ENCODE results near the gene ATP2C1. TPM values are rescaled to one million over a fixed set of nuclear protein-coding genes. Genes with fewer than 3 reads are reported as not detected.

The ATP2C1 gene
- total and polyA plus RNA-seq, 9 of the 15 experiments (the other 6 are each of a cell fraction or from before 2014, with no cell fraction given) = 10.0 to 53.5 (median 27.9) TPM

DNA sequence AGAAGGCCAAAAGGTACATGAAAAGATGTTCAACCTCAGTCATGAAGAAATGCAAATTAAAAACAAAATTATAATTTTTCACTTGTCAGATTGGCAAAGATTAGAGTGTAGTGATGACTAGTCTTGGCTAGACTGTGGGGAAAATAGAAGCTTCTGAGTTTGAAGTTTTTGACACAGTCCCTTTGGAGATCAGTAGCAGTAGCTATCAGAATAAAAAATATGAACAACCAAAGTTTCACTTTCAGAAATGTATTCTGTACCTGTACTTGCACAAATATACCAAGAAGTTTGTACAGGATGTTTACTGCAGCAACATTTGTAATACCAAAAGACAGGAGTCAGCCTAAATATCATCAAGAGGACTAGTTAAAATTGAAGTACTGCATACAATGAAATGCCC, 14.1 kb downstream of the ATP2C1 start:
- intact Hi-C loops (cut with micrococcal nuclease) = no loop called here
- Histone ChIP-seq H3K27me3 (ENCODE audit: control insufficient read depth in 2 of 2, insufficient read depth in 2 of 2, low read length in 2 of 2) (no peaks in the 10 kb centered on the region), H3K4me3 (no peak overlapping the region), H2AFZ (ENCODE audit: low read depth, low read length) (no peak overlapping the region), H3K9me3 (replicated peaks; ENCODE audit: control insufficient read depth, insufficient read depth, low read depth, low read length) (no peaks in the 10 kb centered on the region), H3K36me3 (ENCODE audit: control insufficient read depth, insufficient read depth, low read length) (no peaks in the 10 kb centered on the region), H3K4me1 (replicated peaks in 1 of 2; ENCODE audit: control insufficient read depth in 2 of 2, insufficient read depth in 2 of 2, low read length in 2 of 2) (no peaks in the 10 kb centered on the region; a peak in 1 of 5 replicates), H3K9ac (ENCODE audit: insufficient read depth in 1 of 2, low read depth in 2 of 2, low read length in 2 of 2) (no peak overlapping the region), H3K27ac (ENCODE audit: extremely low read depth, low read depth, low read length) (no peak overlapping the region), H4K20me1 (replicated peaks; ENCODE audit: control insufficient read depth, insufficient read depth, low read length) (no peaks in the 10 kb centered on the region), H3K79me2 (ENCODE audit: control insufficient read depth, insufficient read depth, low read length) (peaks cover 66% of the 10 kb centered on the region), H3K4me2 (ENCODE audit: insufficient read depth, low read length) (no peak overlapping the region), H3K9me1 (ENCODE audit: control insufficient read depth, insufficient read depth, low read length) (peaks cover 3% of the 10 kb centered on the region)
- no peak for FAIRE-seq
- in situ Hi-C loops (cut with MboI) = no loop called here
- no peak for ATAC-seq
- POLR2A ChIA-PET = no interaction called here
- CTCF ChIA-PET (ENCODE audit: low intra/inter-chr PET ratio) = no interaction called here
- BruUV-seq (replicated peaks) = no TSS peak
- DNase-seq (ENCODE audit: extremely low read depth in 1 of 4, low spot score in 3 of 4) = no peak
- no peak for TF ChIP-seq GATAD2A (IDR thresholded peaks at IDR 0.05)
- no peak for TF ChIP-seq ETS2 (tag; IDR thresholded peaks at IDR 0.05; ENCODE audit: borderline replicate concordance, poor library complexity, severe bottlenecking)
- TF ChIP-seq SUPT5H (IDR thresholded peaks at IDR 0.05) = no peak
- no peak for TF ChIP-seq RFX5 (IDR thresholded peaks at IDR 0.05; ENCODE audit: low read depth, low read length)
- TF ChIP-seq SMC3 (conservative IDR thresholded peaks at IDR 0.05; ENCODE audit: insufficient read depth, low read depth, low read length) = no peak
- no peak for TF ChIP-seq RERE (CRISPR knock-in tag; IDR thresholded peaks at IDR 0.05; ENCODE audit: borderline replicate concordance)
- no peak for TF ChIP-seq CBFA2T3 (IDR thresholded peaks at IDR 0.05)
- TF ChIP-seq NR1H2 (CRISPR knock-in tag; IDR thresholded peaks at IDR 0.05) = no peak
- TF ChIP-seq MED1 (CRISPR knock-in tag; IDR thresholded peaks at IDR 0.05; ENCODE audit: borderline replicate concordance) = no peak
- TF ChIP-seq MYNN (IDR thresholded peaks at IDR 0.05) = no peak
- TF ChIP-seq MYNN (CRISPR knock-in tag; IDR thresholded peaks at IDR 0.05) = no peak
- TF ChIP-seq POLR2AphosphoS5 (IDR thresholded peaks at IDR 0.05; ENCODE audit: control insufficient read depth, insufficient read depth, low read depth, low read length) = no peak
- TF ChIP-seq KAT7 (CRISPR knock-in tag; IDR thresholded peaks at IDR 0.05; ENCODE audit: borderline replicate concordance) = no peak
- no peak for TF ChIP-seq SRSF9 (IDR thresholded peaks at IDR 0.05; ENCODE audit: borderline replicate concordance, low read depth, low read length)
- no peak for TF ChIP-seq RBM34 (IDR thresholded peaks at IDR 0.05; ENCODE audit: borderline replicate concordance, insufficient read depth, low read length)
- TF ChIP-seq CBX3 (IDR thresholded peaks at IDR 0.05; ENCODE audit: borderline replicate concordance in 1 of 2, low read length in 2 of 2) = no peak
- TF ChIP-seq, protein P1, sequence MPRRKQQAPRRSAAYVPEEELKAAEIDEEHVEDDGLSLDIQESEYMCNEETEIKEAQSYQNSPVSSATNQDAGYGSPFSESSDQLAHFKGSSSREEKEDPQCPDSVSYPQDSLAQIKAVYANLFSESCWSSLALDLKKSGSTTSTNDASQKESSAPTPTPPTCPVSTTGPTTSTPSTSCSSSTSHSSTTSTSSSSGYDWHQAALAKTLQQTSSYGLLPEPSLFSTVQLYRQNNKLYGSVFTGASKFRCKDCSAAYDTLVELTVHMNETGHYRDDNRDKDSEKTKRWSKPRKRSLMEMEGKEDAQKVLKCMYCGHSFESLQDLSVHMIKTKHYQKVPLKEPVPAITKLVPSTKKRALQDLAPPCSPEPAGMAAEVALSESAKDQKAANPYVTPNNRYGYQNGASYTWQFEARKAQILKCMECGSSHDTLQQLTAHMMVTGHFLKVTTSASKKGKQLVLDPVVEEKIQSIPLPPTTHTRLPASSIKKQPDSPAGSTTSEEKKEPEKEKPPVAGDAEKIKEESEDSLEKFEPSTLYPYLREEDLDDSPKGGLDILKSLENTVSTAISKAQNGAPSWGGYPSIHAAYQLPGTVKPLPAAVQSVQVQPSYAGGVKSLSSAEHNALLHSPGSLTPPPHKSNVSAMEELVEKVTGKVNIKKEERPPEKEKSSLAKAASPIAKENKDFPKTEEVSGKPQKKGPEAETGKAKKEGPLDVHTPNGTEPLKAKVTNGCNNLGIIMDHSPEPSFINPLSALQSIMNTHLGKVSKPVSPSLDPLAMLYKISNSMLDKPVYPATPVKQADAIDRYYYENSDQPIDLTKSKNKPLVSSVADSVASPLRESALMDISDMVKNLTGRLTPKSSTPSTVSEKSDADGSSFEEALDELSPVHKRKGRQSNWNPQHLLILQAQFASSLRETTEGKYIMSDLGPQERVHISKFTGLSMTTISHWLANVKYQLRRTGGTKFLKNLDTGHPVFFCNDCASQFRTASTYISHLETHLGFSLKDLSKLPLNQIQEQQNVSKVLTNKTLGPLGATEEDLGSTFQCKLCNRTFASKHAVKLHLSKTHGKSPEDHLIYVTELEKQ (CRISPR knock-in tag; IDR thresholded peaks at IDR 0.05) = no peak
